ENCODE data around the gene KRT6C.

Gene KRT6C

DNA sequence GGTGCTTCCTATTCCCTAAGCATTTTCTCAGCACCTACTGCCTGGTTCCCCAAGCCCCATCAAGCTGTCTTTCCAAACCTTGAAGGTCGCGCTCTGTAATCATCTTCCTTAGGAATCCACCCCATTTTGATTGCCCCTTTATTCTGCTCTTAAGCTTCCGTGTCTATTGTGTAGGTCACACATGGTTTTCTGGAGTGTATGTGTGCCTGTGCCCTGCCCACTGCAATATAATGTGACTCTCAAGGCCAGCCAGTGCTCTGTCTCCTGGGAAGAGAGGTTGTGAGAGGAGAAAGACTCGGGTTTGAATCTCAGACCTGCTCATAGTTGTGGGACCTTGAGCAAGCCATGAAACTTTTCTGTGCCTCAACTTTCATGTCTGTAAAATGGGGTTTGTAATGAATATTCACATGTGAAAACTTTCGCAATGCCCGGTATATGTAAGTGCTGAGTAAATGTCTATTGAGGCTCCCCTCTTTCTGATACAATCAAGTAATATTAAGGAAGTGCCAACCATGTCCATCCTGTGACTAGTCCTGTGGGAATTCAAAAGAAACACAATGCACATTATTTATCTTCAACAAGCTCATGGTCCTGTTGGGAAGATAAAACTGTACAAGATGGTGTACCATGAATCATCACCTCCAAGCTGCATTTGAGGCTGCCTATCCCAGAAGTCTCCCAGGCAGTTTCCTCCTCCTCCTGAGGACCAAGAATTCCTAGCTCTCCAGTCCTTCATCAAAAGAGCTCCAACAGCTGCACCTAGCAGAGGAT, 38.7 kb downstream of the KRT6C start:
- DNase-seq (ENCODE audit: low spot score), result no peak

- no peak for DNase-seq (ENCODE audit: low spot score)
Measured at GRCh38 chr12:52434081-52434733, 39.4 kb downstream of the KRT6C start, which contains the start of gene KRT75. KRT75 (minus strand) TSS chr12:52434371; CDS start chr12:52434304, 67 bp downstream.

- DNase-seq (ENCODE audit: low spot score), result no peak
Measured at GRCh38 chr12:52433501-52434080, 40.0 kb downstream of the KRT6C start.

- no peak for DNase-seq (ENCODE audit: low spot score)
Measured at GRCh38 chr12:52432559-52433207, 40.9 kb downstream of the KRT6C start.

- no peak for DNase-seq (ENCODE audit: low spot score)
Measured at GRCh38 chr12:52428121-52428520, 45.5 kb downstream of the KRT6C start.

GRCh38 chr12:52427083-52427482, 46.5 kb downstream of the KRT6C start:
- DNase-seq (ENCODE audit: low spot score), result no peak

- no peak for DNase-seq (ENCODE audit: low spot score)
Measured at GRCh38 chr12:52426034-52426433, 47.6 kb downstream of the KRT6C start.

DNA sequence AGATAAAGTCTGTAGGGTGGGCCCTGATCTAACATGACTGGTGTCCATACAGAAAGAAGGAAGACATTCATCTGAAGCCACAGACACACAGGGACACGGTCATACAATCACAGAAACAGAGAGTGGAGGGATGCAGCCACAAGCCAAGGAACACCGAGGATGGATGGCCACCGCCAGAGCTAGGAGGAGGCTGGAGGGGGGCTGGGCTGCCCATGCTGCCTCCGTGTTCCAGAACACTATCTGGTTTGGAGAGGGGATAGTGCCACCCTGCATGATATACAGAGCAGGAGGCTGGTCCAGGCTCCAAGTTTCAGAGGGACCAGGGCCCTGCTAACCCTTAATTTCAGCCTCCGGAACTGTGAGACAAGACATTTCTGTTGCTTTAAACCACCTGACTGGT, 48.1 kb downstream of the KRT6C start:
- no peak for DNase-seq (ENCODE audit: low spot score)

DNA sequence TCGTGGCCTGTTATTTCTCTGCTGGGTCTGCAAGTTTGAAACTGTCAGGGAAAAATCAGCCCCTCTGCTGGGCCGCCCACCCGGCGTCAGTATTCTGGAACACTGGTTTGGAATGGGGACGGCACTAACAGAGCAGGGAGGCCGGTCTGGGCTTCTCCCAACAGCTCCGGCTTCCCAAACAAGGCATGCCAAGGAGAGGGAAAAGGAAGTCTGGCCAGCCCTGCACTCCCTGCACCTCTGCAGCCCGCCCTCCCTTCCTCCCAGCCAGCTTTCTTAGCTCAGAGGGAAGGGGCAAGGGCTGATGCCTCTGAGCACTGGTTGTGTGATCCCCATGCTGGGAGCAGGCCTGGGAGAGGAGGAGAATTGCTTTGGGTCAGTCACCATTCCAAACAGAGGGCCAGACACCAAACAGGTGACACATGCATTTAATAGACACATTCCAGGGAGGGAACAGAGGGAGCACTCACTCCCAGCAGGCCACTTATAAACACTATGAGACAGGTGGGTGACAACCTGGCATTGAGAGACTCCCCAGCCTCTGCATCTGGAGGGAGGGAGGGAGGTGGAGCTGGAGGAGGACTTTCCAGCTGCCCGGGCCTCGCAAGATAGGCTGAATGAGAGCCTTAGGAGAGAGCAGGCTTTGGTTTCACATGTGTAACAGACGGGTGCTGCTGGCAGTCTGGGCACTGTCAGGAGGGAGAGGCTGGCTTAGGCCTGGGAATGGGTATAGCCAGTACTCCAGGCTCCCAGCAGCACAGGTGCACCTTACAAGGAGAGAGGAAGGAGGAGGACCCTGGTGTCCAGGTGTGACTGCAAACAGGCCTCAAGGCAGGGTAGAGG, 49.7 kb downstream of the KRT6C start:
- no peak for DNase-seq (ENCODE audit: low spot score)

DNA sequence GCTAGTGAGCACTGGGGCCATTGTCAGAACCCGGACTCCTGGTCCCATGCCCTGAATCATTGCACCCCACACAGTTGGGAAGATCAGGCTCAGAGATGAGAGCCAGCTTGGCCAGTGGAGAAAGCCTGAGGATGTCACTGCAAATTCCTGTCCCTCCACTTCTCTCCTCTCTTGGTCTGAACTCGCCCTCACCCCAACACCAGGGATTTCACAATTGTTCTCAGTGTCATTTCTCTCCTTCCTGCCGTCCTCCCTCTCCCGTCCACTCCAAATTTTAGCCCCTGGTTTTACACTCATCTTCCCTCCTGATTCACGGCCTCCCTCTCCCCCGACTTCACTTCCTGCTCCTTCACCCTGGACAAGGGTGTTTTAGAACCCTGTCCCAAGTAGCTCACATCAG, 50.6 kb downstream of the KRT6C start:
- DNase-seq (ENCODE audit: low spot score), result no peak

- DNase-seq (ENCODE audit: low spot score), result no peak
Measured at GRCh38 chr12:52419656-52420055, 53.9 kb downstream of the KRT6C start.

- no peak for DNase-seq (ENCODE audit: low spot score)
Measured at GRCh38 chr12:52418576-52419110, 55.0 kb downstream of the KRT6C start.

Measured in RKO (cell line).